H7 (cell line): ENCODE data around the gene OR4S1. TPM values are rescaled to one million over a fixed set of nuclear protein-coding genes. Genes with fewer than 3 reads are reported as not detected.

Source experiments
- total RNA-seq: library from RNA; depleted of rRNA; stranded (reverse); fragments of >200 nt; shearing (Covaris generic); gene quantifications from 2 replicates; pipeline ENCODE4 v1.2.3, GENCODE V29; 2014; rRNA removed

The OR4S1 gene
- total RNA-seq, 1 experiment from 2014 or later, result not detected

Other genes starting within 250 kb of the OR4S1 start
- not detected in 2 replicates for gene OR4B1, start 89.4 kb upstream of the OR4S1 start, total RNA-seq
- gene OR4X2, start 61.1 kb upstream of the OR4S1 start, total RNA-seq, result 1.00 TPM in 1 of 2 replicates, not detected in the other
- not detected in 2 replicates for gene OR4X1, start 42.4 kb upstream of the OR4S1 start, total RNA-seq
- not detected in 2 replicates for gene OR4C3, start 18.7 kb downstream of the OR4S1 start, total RNA-seq
- gene OR4C5, start 60.2 kb downstream of the OR4S1 start, total RNA-seq, result not detected in 2 replicates
- not detected in 2 replicates for gene OR4A47, start 182.6 kb downstream of the OR4S1 start, total RNA-seq